ENCODE measurements around the gene TGFB1.

Gene TGFB1

DNA sequence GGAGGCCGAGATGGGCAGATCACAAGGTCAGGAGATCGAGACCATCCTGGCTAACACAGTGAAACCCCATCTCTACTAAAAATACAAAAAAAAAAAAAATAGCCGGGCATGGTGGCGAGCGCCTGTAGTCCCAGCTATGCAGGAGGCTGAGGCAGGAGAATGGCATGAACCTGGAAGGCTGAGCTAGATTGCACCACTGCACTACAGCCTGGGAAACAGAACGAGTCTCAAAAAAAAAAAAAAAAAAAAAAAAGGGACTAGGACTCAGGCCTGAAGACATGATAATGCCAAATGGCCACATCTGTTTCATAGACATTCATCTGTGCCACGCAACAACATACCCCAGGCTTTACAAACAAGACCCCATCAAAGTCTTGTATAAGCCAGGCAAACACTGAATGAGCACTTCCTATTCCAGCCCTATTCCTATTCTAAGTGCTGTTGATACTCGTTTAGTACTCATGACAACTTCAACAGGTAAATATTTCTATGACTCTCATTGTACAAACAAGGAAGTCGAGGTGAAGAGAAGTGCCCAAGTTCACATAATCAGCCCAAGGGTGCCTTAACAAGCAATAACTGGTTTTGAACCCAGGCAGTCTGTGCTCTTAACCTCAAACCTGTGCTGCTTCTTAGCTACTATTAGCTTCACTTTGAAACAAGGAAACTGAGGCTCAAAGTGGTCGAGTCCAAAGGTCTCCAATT is 8.6 kb upstream of the TGFB1 start:
- H3K4me3 ChIP-seq (ENCODE audit: low read depth, low read length), result no peak overlapping the region
- TF ChIP-seq, protein P1, sequence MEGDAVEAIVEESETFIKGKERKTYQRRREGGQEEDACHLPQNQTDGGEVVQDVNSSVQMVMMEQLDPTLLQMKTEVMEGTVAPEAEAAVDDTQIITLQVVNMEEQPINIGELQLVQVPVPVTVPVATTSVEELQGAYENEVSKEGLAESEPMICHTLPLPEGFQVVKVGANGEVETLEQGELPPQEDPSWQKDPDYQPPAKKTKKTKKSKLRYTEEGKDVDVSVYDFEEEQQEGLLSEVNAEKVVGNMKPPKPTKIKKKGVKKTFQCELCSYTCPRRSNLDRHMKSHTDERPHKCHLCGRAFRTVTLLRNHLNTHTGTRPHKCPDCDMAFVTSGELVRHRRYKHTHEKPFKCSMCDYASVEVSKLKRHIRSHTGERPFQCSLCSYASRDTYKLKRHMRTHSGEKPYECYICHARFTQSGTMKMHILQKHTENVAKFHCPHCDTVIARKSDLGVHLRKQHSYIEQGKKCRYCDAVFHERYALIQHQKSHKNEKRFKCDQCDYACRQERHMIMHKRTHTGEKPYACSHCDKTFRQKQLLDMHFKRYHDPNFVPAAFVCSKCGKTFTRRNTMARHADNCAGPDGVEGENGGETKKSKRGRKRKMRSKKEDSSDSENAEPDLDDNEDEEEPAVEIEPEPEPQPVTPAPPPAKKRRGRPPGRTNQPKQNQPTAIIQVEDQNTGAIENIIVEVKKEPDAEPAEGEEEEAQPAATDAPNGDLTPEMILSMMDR (IDR thresholded peaks at IDR 0.05; ENCODE audit: low read depth, low read length, missing control alignments), result no peak
- DNase-seq (ENCODE audit: low read depth), result no peak

DNA sequence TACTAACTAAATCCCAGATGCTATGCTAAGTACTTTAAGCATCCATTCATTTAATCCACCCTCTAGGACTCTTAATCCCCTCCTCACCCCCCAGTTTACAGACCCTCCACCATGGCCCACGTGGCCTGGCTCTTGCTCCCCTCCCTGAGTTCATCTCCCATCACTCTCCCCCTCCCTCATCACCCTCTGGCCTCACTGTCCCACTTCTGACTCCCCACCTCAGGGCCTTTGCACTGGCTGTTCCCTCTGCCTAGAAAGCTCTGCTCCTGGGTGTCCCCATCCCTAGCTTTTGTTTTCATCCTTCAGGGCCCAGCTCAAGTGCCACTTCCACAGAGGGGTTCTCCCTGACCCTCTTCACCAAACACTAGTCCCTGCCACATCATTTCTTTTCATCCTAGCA is 6.0 kb upstream of the TGFB1 start:
- DNase-seq (ENCODE audit: low read depth), result no peak
- no peak overlapping the region for H3K4me3 ChIP-seq (ENCODE audit: low read depth, low read length)
- TF ChIP-seq, protein P1 (IDR thresholded peaks at IDR 0.05; ENCODE audit: low read depth, low read length, missing control alignments), result no peak

DNA sequence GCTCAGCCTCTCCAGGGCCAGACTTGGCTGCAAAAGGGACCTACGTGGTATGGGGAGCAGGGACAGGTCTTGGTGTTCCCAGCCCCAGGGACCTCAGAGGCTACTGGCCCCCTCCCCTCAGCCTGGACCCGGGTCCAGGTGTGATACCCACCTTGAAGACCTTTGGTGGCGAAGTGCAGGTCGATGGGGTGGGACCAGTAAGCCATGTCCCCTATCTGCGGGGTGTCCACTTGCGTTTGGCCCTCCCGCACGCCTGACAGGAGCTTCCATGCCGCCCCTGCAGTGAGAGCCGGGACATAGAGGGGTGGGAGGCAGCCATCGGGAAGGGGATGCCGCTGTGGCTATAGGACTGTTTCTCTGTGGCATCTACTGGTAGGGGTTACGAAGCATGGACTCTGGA is 4.0 kb upstream of the TGFB1 start:
- TF ChIP-seq, protein P1 (IDR thresholded peaks at IDR 0.05; ENCODE audit: low read depth, low read length, missing control alignments), result no peak
- DNase-seq (ENCODE audit: low read depth), result no peak
- no peak overlapping the region for H3K4me3 ChIP-seq (ENCODE audit: low read depth, low read length)

DNA sequence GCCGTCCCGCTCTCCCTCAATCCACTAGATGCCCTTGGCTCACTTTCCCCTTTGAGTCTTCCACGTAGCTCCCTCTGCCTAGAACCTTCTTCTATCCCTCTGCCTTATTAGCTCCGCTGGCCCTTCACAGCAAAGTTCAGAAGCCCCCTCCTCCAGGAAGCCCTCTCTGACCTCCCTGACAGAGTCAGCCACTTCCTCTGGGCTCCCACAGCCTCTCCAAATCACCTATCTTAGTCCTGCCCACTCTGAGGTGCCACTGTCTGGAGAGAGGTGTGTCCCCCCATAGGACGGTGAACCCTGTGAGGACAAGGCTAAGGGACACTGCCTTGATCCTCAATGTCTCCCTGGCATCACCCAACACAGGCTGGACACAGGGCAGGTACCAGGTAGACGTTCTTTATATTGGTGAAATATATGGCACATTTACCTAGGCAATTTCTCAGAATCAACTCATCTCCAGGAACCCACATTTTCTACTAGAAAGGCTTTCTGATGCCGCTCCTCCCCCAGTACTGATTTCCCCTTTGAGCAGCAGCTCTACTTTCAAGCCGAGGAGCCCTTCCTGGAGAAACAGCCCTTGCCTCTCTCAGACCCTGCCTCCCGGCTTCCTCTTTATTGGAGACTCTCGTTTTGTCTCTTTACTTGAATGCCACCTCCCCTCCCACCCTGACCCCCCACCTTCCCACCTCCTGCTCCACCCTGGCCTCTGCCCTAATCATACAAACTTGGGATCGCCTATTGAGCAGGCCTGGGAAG is 3.4 kb upstream of the TGFB1 start:
- H3K4me3 ChIP-seq (ENCODE audit: low read depth, low read length), result no peak overlapping the region
- TF ChIP-seq, protein P1 (IDR thresholded peaks at IDR 0.05; ENCODE audit: low read depth, low read length, missing control alignments), result no peak
- DNase-seq (ENCODE audit: low read depth), result no peak

DNA sequence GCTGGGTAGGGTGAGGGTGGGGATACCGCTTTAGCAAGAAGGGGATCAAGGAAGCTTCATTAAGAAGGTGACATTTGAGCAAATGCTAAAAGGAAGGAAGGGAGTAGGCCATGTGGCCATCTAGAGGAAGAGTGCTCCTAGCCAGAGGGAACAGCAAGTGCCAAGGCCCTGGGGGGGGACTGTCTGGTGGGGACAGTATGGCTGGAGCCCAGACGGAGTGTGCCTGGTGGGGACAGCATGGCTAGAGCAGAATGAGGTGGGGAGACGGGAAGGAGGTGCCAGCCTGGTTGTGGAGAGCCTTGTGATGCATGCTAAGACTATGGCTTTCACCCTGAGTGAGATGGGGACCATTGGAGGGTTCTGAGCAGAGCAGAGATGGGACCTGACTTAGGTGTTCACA is 2.1 kb upstream of the TGFB1 start:
- TF ChIP-seq, protein P1 (IDR thresholded peaks at IDR 0.05; ENCODE audit: low read depth, low read length, missing control alignments), result no peak
- DNase-seq (ENCODE audit: low read depth), result no peak
- H3K4me3 ChIP-seq (ENCODE audit: low read depth, low read length), result no peak overlapping the region

DNA sequence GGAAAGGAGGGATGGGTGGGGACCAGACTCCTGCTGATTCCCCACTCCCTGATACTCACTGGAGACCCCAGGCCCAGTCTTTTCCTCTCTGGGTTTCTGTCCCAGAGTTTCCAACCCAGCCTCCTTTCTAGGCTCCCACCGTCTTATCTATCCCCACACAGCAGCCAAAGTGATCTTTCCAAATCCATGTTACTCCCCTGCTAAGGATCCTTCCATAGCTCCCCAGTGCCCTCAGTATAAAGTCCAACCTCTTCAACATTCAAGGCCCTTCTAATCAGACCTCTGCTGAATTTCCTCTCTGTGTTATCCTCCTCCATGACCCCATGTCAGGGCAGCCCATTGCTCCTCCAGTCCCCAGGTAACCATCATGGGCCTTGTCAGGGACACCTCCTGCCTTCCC is 1.3 kb upstream of the TGFB1 start:
- no peak for DNase-seq (ENCODE audit: low read depth)
- TF ChIP-seq, protein P1 (IDR thresholded peaks at IDR 0.05; ENCODE audit: low read depth, low read length, missing control alignments), result no peak
- no peak overlapping the region for H3K4me3 ChIP-seq (ENCODE audit: low read depth, low read length)
